HG03439 (cell line): ENCODE measurements around the gene STAMBP.
"Not testable (repeated sequence)": the region's sequence is repeated elsewhere in the genome, so short reads cannot be mapped to it uniquely, and the experiment has no call there.

Experiments used
- ATAC-seq: cut with Tn5 transposase; IDR thresholded peaks from one replicate; pipeline ENCODE4 v1.9.1; 2021; ENCODE audit warnings: mild to moderate bottlenecking, moderate library complexity; ENCODE audit not compliant: unreplicated experiment

Gene STAMBP

GRCh38 chr2:73903949-73904613, 75.3 kb downstream of the STAMBP start:
- ATAC-seq: not testable (repeated sequence)

GRCh38 chr2:73904952-73905351, 76.2 kb downstream of the STAMBP start:
- ATAC-seq: no peak

- no peak for ATAC-seq
Observed at GRCh38 chr2:73906847-73907505, 78.2 kb downstream of the STAMBP start.

- no peak for ATAC-seq
Observed at GRCh38 chr2:73907840-73908452, 79.2 kb downstream of the STAMBP start.

GRCh38 chr2:73908689-73909652, 80.2 kb downstream of the STAMBP start:
- no peak for ATAC-seq

- ATAC-seq: no peak
Observed at GRCh38 chr2:73910873-73911547, 82.2 kb downstream of the STAMBP start.

GRCh38 chr2:73911548-73912208, 82.9 kb downstream of the STAMBP start:
- no peak for ATAC-seq

- ATAC-seq: no peak
Observed at GRCh38 chr2:73913414-73914054, 84.8 kb downstream of the STAMBP start.

GRCh38 chr2:73914667-73915066, 85.9 kb downstream of the STAMBP start:
- ATAC-seq: no peak

- ATAC-seq: no peak
Observed at GRCh38 chr2:73915437-73915993, 86.8 kb downstream of the STAMBP start.

- ATAC-seq: no peak
Observed at GRCh38 chr2:73916666-73917065, 87.9 kb downstream of the STAMBP start.

- no peak for ATAC-seq
Observed at GRCh38 chr2:73917296-73917695, 88.5 kb downstream of the STAMBP start.

GRCh38 chr2:73917696-73918207, 89.0 kb downstream of the STAMBP start:
- ATAC-seq: no peak

GRCh38 chr2:73918856-73919255, 90.1 kb downstream of the STAMBP start:
- ATAC-seq: no peak

- ATAC-seq: no peak
Observed at GRCh38 chr2:73919596-73920228, 91.0 kb downstream of the STAMBP start.

- ATAC-seq: no peak
Observed at GRCh38 chr2:73920577-73921545, 92.1 kb downstream of the STAMBP start.

GRCh38 chr2:73921581-73921980, 92.8 kb downstream of the STAMBP start:
- ATAC-seq: no peak
